K562 (cell line): ENCODE measurements around the gene METTL23. TPM values are rescaled to one million over a fixed set of nuclear protein-coding genes. Genes with fewer than 3 reads are reported as not detected.

Source experiments
- AFF4 ChIP-seq: sonication (generic); formaldehyde crosslinking; IDR thresholded peaks from 2 replicates; pipeline ENCODE4 v1.8.0; 2023; ENCODE audit warnings: mild to moderate bottlenecking, missing genetic modification reagents
- CBX1 ChIP-seq: sonication (generic); IDR thresholded peaks from 2 replicates; pipeline ENCODE4 v1.6.1; 2016; ENCODE audit warnings: antibody characterized with exemption, low read depth, mild to moderate bottlenecking
- CCAR2 ChIP-seq: fragments of 200-400 bp; formaldehyde crosslinking; IDR thresholded peaks from 2 replicates; pipeline ENCODE4 v1.6.1; 2017; ENCODE audit warnings: mild to moderate bottlenecking, low read depth, low read length
- CREB1 ChIP-seq, 2 experiments: sonication (generic) in 1 of 2; formaldehyde crosslinking in 1 of 2; IDR thresholded peaks; 2 replicates each; pipeline versions ENCODE4 v1.6.1 to v1.8.0; 2012 to 2022; ENCODE audit warnings: inconsistent platforms in 1 of 2, mild to moderate bottlenecking in 1 of 2, missing genetic modification reagents in 1 of 2, moderate library complexity in 1 of 2
- ELF1 ChIP-seq: fragments of 200-800 bp; sonication (Bioruptor generic); IDR thresholded peaks from 2 replicates; pipeline ENCODE4 v1.6.1; 2016; ENCODE audit warnings: missing genetic modification characterization, missing compliant biosample characterization
- FOS ChIP-seq: IDR thresholded peaks from 3 replicates; pipeline ENCODE4 v1.6.1; 2011; ENCODE audit not compliant: insufficient read length; ENCODE audit errors: extremely low read depth
- FOXP1 ChIP-seq: sonication (generic); formaldehyde crosslinking; IDR thresholded peaks from 2 replicates; pipeline ENCODE4 v1.8.0; 2022; ENCODE audit warnings: mild to moderate bottlenecking, missing genetic modification reagents
- FUS ChIP-seq: fragments of 200-400 bp; formaldehyde crosslinking; optimal IDR thresholded peaks from 2 replicates; pipeline ENCODE3; 2017; ENCODE audit warnings: low read depth, low read length
- GMEB1 ChIP-seq: fragments of 250-450 bp; sonication (Bioruptor Pico); IDR thresholded peaks from 2 replicates; pipeline ENCODE4 v1.4.0; 2020; ENCODE audit warnings: mild to moderate bottlenecking
- IFI16 ChIP-seq: fragments of 250-450 bp; sonication (Bioruptor Pico); IDR thresholded peaks from 2 replicates; pipeline ENCODE4 v2.1.2; 2022; ENCODE audit warnings: mild to moderate bottlenecking, inconsistent platforms
- L3MBTL2 ChIP-seq: fragments of 450-650 bp; IDR thresholded peaks from 2 replicates; pipeline ENCODE4 v1.6.1; 2016; ENCODE audit warnings: mild to moderate bottlenecking, moderate library complexity
- LARP7 ChIP-seq: fragments of 450-650 bp; IDR thresholded peaks from 2 replicates; pipeline ENCODE4 v1.6.1; 2016
- NFIC ChIP-seq: fragments of 450-650 bp; IDR thresholded peaks from 2 replicates; pipeline ENCODE4 v1.6.1; 2017; ENCODE audit warnings: mild to moderate bottlenecking, inconsistent platforms
- SP1 ChIP-seq: sonication (generic); formaldehyde crosslinking; IDR thresholded peaks from 2 replicates; pipeline ENCODE4 v1.8.1; 2022; ENCODE audit warnings: mild to moderate bottlenecking, missing genetic modification reagents
- STAT6 ChIP-seq: sonication (generic); formaldehyde crosslinking; IDR thresholded peaks from 2 replicates; pipeline ENCODE4 v1.8.1; 2023; ENCODE audit warnings: mild to moderate bottlenecking, missing genetic modification reagents
- ZNF224 ChIP-seq: sonication (generic); formaldehyde crosslinking; IDR thresholded peaks from 2 replicates; pipeline ENCODE4 v1.8.0; 2022; ENCODE audit warnings: mild to moderate bottlenecking, missing genetic modification reagents
- ZNF511 ChIP-seq: sonication (generic); formaldehyde crosslinking; IDR thresholded peaks from 2 replicates; pipeline ENCODE4 v1.8.0; 2022; ENCODE audit warnings: mild to moderate bottlenecking, missing genetic modification reagents
- polyA plus RNA-seq, 8 experiments: library from polyadenylated mRNA; depleted of rRNA in 4 of 8; stranded (reverse) in 5 of 8; unstranded in 3 of 8; fragments of >200 nt; fragmentation: Nextera tagmentation in 2 of 8; fragmentation: Illumina TruSeq in 1 of 8; extraction: Ambion mirVana in 2 of 8; extraction: Trizol in 1 of 8; gene quantifications; 2 replicates each; pipeline versions ENCODE4 v1.2.1 to v1.2.3, GENCODE V29; 2011 to 2014; ENCODE audit warnings: inconsistent platforms in 1 of 8, missing spikeins in 1 of 8
- total RNA-seq, 7 experiments: library from RNA; depleted of rRNA in 6 of 7; stranded (reverse); fragments of >200 nt in 6 of 7; fragmentation: Illumina TruSeq in 2 of 7; extraction: Trizol in 2 of 7; gene quantifications; 2 replicates each; pipeline versions ENCODE4 v1.2.1 to v1.2.3, GENCODE V29; 2011 to 2021; ENCODE audit warnings: low replicate concordance in 1 of 7

The METTL23 gene
- total and polyA plus RNA-seq, 9 of the 15 experiments (the other 6 are each of a cell fraction or from before 2014, with no cell fraction given) = 29.4 to 67.3 (median 41.6) TPM

- TF ChIP-seq ELF1 (tag) = peak; percentile 26; the same call in 1 of the 2 replicates
- peak; percentile 87; the same call in 1 of the 2 replicates for TF ChIP-seq STAT6 (CRISPR knock-in tag)
- peak; percentile 56; the same call in 1 of the 2 replicates for TF ChIP-seq ZNF511
- peak; percentile 80; the same call in 1 of the 2 replicates for TF ChIP-seq LARP7
- peak; percentile 33 for TF ChIP-seq FOS
- TF ChIP-seq CREB1 (IDR thresholded peaks at IDR 0.05) = peak; percentile 63
- TF ChIP-seq CREB1 (CRISPR knock-in tag; IDR thresholded peaks at IDR 0.05) = peak; percentile 51; the same call in 1 of the 2 replicates
- TF ChIP-seq GMEB1 (CRISPR knock-in tag) = peak; percentile 87
- TF ChIP-seq IFI16 = no peak
- TF ChIP-seq NFIC = peak; percentile 81
- no peak for TF ChIP-seq AFF4 (CRISPR knock-in tag)
- peak; percentile 46 for TF ChIP-seq FUS
- peak; percentile 87 for TF ChIP-seq L3MBTL2
- TF ChIP-seq ZNF224 (CRISPR knock-in tag) = no peak
- peak; percentile 85 for TF ChIP-seq FOXP1 (CRISPR knock-in tag)
- peak; percentile 81 for TF ChIP-seq SP1
- TF ChIP-seq CBX1 = peak; percentile 44; the same call in 1 of the 2 replicates
- no peak for TF ChIP-seq CCAR2
Observed at GRCh38 chr17:76737676-76738467, 11.2 kb downstream of the METTL23 start, which contains the start of gene MFSD11 (continued).
